Measurements from ENCODE around the gene MAP4K4.
A peak's percentile ranks its signal among the peaks of the same experiment; 100 is the strongest.

The MAP4K4 gene

GRCh38 chr2:101841679-101842327 is 144.3 kb downstream of the MAP4K4 start:
- no peak for DNase-seq (ENCODE audit: low spot score)

GRCh38 chr2:101842471-101842870 is 145.0 kb downstream of the MAP4K4 start:
- no peak for DNase-seq (ENCODE audit: low spot score)

- no peak for DNase-seq (ENCODE audit: low spot score)
Measured at GRCh38 chr2:101843048-101843447, 145.5 kb downstream of the MAP4K4 start.

- DNase-seq (ENCODE audit: low spot score), result no peak
Measured at GRCh38 chr2:101843471-101843870, 146.0 kb downstream of the MAP4K4 start.

GRCh38 chr2:101844055-101844635 is 146.6 kb downstream of the MAP4K4 start:
- DNase-seq (ENCODE audit: low spot score), result peak; percentile 37

- DNase-seq (ENCODE audit: low spot score), result no peak
Measured at GRCh38 chr2:101846973-101847372, 149.5 kb downstream of the MAP4K4 start.

DNA sequence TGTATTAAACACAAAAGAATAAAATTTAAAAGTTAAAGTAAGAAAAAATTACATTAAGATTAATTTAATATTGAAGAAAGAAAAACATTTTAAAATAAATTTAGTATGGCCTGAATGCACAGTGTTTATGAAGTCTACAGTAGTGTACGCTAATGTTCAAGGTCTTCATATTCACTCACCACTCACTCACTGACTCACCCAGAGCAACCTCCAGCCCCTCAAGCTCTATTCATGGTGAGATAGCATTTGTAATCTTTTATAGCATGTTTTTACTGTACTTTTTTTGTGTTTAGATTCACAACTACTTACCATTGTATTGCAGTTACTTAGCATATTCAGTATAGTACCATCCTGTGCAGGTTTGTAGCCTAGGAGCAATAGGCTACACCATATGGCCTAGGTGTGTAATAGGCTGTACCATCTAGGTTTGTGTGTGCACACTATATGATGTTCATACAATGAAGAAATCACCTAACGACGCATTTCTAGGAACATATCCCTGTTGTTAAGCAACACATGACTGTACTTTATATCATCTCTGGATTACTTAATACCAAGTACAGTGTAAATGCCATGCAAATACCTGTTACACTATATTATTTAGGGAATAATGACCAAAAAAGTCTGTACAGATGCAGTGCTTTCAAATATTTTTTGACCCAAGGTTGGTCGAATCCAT is 150.3 kb downstream of the MAP4K4 start:
- DNase-seq (ENCODE audit: low spot score), result no peak

DNA sequence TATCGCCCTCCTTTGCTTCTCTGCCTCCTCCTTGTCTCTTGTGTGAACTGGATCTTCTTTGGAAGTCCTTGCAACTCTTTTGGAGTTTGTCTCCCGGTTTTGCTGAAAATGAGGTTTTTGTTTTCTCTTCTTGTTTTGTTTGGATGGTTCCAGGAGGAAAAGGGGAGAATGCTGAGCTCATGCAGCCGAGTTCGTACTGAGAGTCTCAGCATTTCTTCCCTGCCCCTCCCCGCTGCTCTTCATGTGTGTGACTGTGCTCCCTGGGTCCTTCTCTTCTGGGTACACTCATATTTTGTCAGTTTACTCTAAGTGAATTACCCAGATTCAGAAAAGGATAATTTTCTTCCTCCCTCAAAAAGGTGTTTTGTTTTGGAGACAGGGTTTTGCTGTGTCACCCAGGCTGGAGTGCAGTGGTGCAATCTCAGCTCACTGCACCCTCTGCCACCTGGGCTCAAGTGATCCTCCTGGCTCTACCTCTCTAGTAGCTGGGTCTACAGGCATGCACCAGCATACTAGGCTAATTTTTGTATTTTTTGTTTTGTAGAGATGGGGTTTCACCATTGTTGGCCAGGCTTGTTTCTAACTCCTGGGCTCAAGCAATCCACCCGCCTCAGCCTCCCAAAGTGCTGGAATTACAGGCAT is 151.4 kb downstream of the MAP4K4 start:
- DNase-seq (ENCODE audit: low spot score), result no peak

- DNase-seq (ENCODE audit: low spot score), result no peak
Measured at GRCh38 chr2:101850450-101850849, 152.9 kb downstream of the MAP4K4 start.

DNA sequence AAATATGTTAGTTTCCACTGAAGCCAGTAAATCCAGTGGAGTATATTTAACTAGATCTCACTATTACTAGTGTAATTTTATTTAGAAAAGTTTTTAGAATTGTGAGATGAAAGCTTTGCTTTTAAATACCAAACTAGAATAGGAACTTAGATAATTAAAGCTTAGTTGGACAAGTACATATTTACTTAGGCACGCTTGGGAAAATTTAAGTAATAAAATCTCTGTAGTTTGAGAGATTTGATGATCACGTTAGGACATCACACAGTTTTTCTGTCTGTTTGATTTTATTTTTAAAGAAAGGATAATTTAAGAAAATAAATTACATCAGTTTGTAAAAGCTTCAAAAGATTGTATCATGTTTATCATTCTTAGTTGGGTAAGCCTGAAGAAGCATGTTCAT is 153.5 kb downstream of the MAP4K4 start:
- DNase-seq (ENCODE audit: low spot score), result no peak

- no peak for DNase-seq (ENCODE audit: low spot score)
Measured at GRCh38 chr2:101852824-101853223, 155.3 kb downstream of the MAP4K4 start.

DNA sequence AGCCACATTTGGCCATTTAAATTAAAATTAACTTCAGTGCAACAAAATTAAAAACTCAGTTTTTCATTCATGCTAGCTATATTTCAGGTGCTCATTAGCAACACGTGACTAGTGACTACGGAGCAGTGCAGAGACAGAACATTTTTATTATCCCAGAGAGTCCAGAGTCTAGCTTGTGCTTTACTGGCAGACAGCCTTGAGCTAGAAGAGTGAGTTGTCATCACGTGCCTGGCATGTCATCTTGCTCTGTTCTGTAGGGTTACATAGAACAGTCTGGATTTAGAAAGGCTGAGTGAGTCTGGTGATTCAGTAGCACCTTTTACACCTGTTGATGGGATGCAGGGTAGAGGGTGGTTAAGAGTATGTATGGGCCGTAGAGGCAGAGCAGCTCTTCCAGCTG is 157.4 kb downstream of the MAP4K4 start:
- no peak for DNase-seq (ENCODE audit: low spot score)

DNA sequence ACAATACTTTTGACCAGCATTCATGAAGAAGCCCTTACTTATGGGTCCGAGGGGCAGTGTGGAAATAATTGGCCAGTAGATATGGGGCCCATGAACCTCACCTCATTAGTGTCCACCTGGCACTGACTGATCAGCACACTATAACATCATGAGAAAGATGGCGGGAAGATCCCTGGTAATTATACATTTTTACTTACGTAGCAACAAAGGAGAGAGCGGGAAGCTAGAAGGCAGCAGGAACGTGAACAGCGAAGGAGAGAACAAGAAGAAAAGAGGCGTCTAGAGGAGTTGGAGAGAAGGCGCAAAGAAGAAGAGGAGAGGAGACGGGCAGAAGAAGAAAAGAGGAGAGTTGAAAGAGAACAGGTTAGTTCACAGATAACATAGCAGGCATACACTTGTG is 158.3 kb downstream of the MAP4K4 start:
- DNase-seq (ENCODE audit: low spot score), result no peak

- DNase-seq (ENCODE audit: low spot score), result no peak
Measured at GRCh38 chr2:101858246-101858645, 160.7 kb downstream of the MAP4K4 start.

GRCh38 chr2:101858910-101859309 is 161.4 kb downstream of the MAP4K4 start:
- no peak for DNase-seq (ENCODE audit: low spot score)

GRCh38 chr2:101859604-101860003 is 162.1 kb downstream of the MAP4K4 start:
- no peak for DNase-seq (ENCODE audit: low spot score)

- DNase-seq (ENCODE audit: low spot score), result no peak
Measured at GRCh38 chr2:101860157-101860556, 162.7 kb downstream of the MAP4K4 start.

DNA sequence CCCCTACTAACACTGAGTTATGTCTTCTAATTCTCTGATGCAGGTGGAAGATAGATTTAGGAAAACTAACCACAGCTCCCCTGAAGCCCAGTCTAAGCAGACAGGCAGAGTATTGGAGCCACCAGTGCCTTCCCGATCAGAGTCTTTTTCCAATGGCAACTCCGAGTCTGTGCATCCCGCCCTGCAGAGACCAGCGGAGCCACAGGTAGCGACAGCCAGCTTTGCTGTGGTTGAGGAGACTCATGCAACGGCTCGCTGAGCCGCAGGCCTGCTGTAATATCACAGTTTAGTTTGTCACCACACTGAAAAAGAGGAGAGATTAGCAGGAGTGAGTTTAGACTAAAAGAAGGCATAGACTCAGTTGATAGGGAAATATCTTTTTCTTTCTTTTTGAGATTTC is 163.3 kb downstream of the MAP4K4 start:
- no peak for DNase-seq (ENCODE audit: low spot score)

DNA sequence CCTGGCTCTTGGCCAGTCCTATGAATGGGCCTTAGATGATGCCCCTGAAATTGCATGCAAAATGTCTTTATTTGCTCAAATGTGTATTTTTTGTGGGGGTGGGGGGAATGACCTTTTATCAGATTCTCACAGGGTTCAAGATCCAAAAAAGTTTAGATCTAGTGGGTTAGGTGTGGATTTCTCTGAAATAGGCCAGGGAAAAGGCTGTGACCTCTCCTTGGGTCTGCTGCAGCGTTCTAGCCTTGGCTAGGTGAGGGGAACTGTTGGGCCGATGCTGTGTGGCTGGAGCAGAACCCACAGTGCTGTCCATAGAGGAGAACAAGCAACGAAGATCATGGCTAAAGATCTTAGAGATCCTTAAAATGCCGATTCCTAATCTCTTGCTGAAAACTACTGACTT is 163.9 kb downstream of the MAP4K4 start:
- DNase-seq (ENCODE audit: low spot score), result no peak

- no peak for DNase-seq (ENCODE audit: low spot score)
Measured at GRCh38 chr2:101863534-101863933, 166.0 kb downstream of the MAP4K4 start.

DNA sequence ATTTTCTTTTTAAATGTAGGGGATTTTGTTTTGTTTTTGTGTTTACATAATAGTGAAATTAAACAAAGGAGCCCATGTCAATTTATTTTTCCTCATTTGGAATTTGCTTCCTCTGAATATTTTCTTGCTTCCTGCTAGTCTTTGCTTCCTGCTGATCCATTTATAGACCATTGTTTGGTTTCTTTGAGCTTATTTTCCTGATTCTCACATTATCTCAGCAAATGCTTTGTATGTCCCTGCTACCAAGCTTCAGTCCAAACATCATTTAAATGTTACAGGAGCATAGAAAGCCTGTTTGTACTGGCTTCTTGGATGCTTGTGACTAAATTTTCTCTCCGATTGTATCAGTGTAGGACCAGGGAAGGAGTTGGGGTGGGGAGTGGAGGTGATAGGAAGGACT is 166.9 kb downstream of the MAP4K4 start:
- DNase-seq (ENCODE audit: low spot score), result no peak

- no peak for DNase-seq (ENCODE audit: low spot score)
Measured at GRCh38 chr2:101868525-101868924, 171.0 kb downstream of the MAP4K4 start.

GRCh38 chr2:101869527-101869926 is 172.0 kb downstream of the MAP4K4 start:
- DNase-seq (ENCODE audit: low spot score), result no peak
